Neuron (in vitro differentiated cells): Measurements from ENCODE around the gene KIF5C.

ENCODE experiments used
- H2AFZ ChIP-seq: one replicate; pipeline ENCODE4 v1.6.1; 2013; ENCODE audit warnings: low read depth, mild to moderate bottlenecking, inconsistent platforms, low read length, moderate library complexity
- H3K27me3 ChIP-seq: one replicate; pipeline ENCODE4 v1.6.1; 2013; ENCODE audit warnings: low read length; ENCODE audit not compliant: insufficient read depth
- H3K36me3 ChIP-seq: one replicate; pipeline ENCODE4 v1.6.1; 2013; ENCODE audit warnings: low read length; ENCODE audit not compliant: insufficient read depth
- H3K4me1 ChIP-seq: one replicate; pipeline ENCODE4 v1.6.1; 2013; ENCODE audit warnings: low read length; ENCODE audit not compliant: insufficient read depth
- H3K4me3 ChIP-seq: 2 replicates; pipeline ENCODE4 v1.5.1; 2013; ENCODE audit warnings: mild to moderate bottlenecking, low read length, moderate library complexity
- H3K9me3 ChIP-seq: one replicate; pipeline ENCODE4 v1.6.1; 2013; ENCODE audit warnings: low read length

Gene KIF5C

GRCh38 chr2:148875387-148876051 is 492 bp downstream of the KIF5C start:
- Histone ChIP-seq H3K4me1 (peaks cover 11% of the 10 kb centered on the region), H2AFZ (no peak overlapping the region), H3K27me3 (no peaks in the 10 kb centered on the region), H3K9me3 (peaks cover 1% of the 10 kb centered on the region), H3K36me3 (peaks cover 4% of the 10 kb centered on the region), H3K4me3 (peak overlapping the region; percentile 84)

DNA sequence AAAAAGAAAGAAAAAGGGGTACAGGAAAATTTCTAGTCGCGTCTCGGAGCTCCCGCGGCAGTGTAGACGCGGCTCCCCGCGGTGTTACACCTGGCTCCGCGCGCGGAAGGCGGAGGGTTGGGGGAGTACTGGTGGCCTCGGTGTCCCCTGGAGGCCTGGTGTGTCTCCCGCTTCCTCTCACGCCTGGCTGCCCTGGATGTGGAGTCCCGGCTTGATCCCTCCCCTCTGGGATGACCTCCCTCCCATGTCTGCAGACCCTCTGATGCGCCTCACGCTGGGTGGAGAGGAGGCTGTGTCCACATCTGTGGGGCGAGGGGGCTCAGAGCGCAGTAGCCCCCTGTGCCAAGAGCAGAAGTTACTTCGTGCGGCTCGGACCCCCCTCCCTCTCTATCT is 1.2 kb downstream of the KIF5C start:
- Histone ChIP-seq H3K27me3 (no peaks in the 10 kb centered on the region), H2AFZ (peak overlapping the region; percentile 12), H3K9me3 (peaks cover 3% of the 10 kb centered on the region), H3K36me3 (peaks cover 6% of the 10 kb centered on the region), H3K4me1 (peaks cover 11% of the 10 kb centered on the region), H3K4me3 (peak overlapping the region; percentile 84)

DNA sequence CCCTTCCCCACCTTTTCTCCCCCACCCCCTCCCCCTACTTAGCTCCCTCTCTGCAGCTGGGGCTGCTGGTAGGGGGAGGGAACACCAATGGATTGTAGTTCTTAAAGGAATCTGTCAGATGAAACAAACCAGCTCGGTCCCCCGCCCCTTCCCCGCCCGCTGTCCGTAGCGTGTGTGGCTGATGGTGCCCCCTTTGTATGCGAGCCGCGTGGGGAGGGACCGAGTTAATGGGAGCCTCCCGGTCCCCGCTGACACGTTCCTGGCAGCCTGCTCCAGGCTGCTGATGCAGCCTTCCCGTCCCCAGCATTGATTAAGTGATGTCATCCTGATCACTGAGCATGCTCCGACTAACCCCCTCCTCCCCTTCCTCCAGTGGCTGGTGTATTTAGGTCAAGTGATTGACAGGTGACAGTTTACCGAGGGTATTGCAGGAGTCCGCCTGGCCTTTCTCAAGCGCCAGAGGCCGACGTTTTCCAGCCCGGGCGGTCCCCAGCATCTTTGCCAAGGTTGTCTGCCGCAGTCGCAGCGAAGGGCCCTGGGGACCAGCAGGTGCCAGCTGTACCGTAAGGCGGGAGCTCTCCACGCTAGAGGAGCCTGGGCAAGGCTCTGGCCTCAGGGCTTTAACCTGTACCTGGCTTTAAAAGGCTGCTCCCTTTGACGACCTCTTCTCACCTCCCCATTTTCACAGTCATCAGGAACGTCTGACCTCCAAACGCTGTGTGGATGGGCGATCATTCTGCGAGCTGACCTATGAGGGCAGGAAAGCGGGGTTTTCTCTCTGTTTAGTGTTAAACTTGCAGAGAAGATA is 1.8 kb downstream of the KIF5C start:
- Histone ChIP-seq H3K9me3 (peaks cover 3% of the 10 kb centered on the region), H3K4me1 (peaks cover 11% of the 10 kb centered on the region), H3K4me3 (peak overlapping the region; percentile 84), H2AFZ (peak overlapping the region; percentile 12), H3K27me3 (no peaks in the 10 kb centered on the region), H3K36me3 (peaks cover 6% of the 10 kb centered on the region)

- Histone ChIP-seq H3K4me1 (peaks cover 11% of the 10 kb centered on the region), H3K36me3 (peaks cover 7% of the 10 kb centered on the region), H2AFZ (no peak overlapping the region), H3K9me3 (peaks cover 3% of the 10 kb centered on the region), H3K27me3 (no peaks in the 10 kb centered on the region), H3K4me3 (peak overlapping the region; percentile 84)
Observed at GRCh38 chr2:148877403-148877740, 2.3 kb downstream of the KIF5C start.

DNA sequence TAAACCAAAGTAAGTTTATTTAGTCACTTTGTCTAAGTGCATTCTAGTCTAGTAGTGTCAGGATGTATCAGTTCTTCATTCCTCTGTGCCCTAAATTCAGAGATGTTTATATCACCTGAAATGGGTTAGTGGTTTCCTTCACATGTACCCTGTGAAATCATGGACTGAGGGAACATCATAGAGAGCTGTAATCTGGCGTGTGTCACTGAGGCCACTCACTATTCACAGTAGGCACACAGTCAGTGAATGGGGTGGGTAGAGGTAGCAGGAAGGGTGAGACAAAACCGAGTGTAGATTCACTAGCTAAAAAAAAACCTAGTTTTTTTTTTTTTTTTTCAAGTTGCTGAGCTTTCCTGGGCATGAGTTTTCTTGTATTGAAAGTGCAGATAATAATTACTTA is 5.6 kb downstream of the KIF5C start:
- H3K36me3 ChIP-seq: peaks cover 13% of the 10 kb centered on the region
- peaks cover 11% of the 10 kb centered on the region for H3K4me1 ChIP-seq
- no peaks in the 10 kb centered on the region for H3K27me3 ChIP-seq
- H3K4me3 ChIP-seq: no peak overlapping the region
- no peak overlapping the region for H2AFZ ChIP-seq
- peaks cover 3% of the 10 kb centered on the region for H3K9me3 ChIP-seq

- H3K27me3 ChIP-seq: no peaks in the 10 kb centered on the region
- no peak overlapping the region for H2AFZ ChIP-seq
- peaks cover 13% of the 10 kb centered on the region for H3K36me3 ChIP-seq
- H3K4me3 ChIP-seq: no peak overlapping the region
- H3K4me1 ChIP-seq: peaks cover 4% of the 10 kb centered on the region
- H3K9me3 ChIP-seq: peaks cover 3% of the 10 kb centered on the region
Observed at GRCh38 chr2:148882051-148882450, 7.0 kb downstream of the KIF5C start.

- peaks cover 17% of the 10 kb centered on the region for H3K36me3 ChIP-seq
- H3K4me3 ChIP-seq: no peak overlapping the region
- H3K4me1 ChIP-seq: no peaks in the 10 kb centered on the region
- no peaks in the 10 kb centered on the region for H3K27me3 ChIP-seq
- no peak overlapping the region for H2AFZ ChIP-seq
- peaks cover 3% of the 10 kb centered on the region for H3K9me3 ChIP-seq
Observed at GRCh38 chr2:148885209-148885608, 10.2 kb downstream of the KIF5C start.

GRCh38 chr2:148885988-148886387 is 11.0 kb downstream of the KIF5C start:
- H3K4me1 ChIP-seq: no peaks in the 10 kb centered on the region
- no peaks in the 10 kb centered on the region for H3K27me3 ChIP-seq
- no peaks in the 10 kb centered on the region for H3K9me3 ChIP-seq
- H3K4me3 ChIP-seq: no peak overlapping the region
- H3K36me3 ChIP-seq: peaks cover 12% of the 10 kb centered on the region
- no peak overlapping the region for H2AFZ ChIP-seq

GRCh38 chr2:148887350-148888002 is 12.4 kb downstream of the KIF5C start:
- H3K27me3 ChIP-seq: no peaks in the 10 kb centered on the region
- H3K36me3 ChIP-seq: peaks cover 10% of the 10 kb centered on the region
- no peaks in the 10 kb centered on the region for H3K4me1 ChIP-seq
- no peak overlapping the region for H2AFZ ChIP-seq
- H3K4me3 ChIP-seq: peak overlapping the region; percentile 35
- peaks cover 3% of the 10 kb centered on the region for H3K9me3 ChIP-seq

- H3K36me3 ChIP-seq: peaks cover 8% of the 10 kb centered on the region
- no peaks in the 10 kb centered on the region for H3K27me3 ChIP-seq
- peak overlapping the region; percentile 35 for H3K4me3 ChIP-seq
- no peaks in the 10 kb centered on the region for H3K4me1 ChIP-seq
- no peak overlapping the region for H2AFZ ChIP-seq
- H3K9me3 ChIP-seq: peaks cover 6% of the 10 kb centered on the region
Observed at GRCh38 chr2:148888003-148888501, 13.0 kb downstream of the KIF5C start.

DNA sequence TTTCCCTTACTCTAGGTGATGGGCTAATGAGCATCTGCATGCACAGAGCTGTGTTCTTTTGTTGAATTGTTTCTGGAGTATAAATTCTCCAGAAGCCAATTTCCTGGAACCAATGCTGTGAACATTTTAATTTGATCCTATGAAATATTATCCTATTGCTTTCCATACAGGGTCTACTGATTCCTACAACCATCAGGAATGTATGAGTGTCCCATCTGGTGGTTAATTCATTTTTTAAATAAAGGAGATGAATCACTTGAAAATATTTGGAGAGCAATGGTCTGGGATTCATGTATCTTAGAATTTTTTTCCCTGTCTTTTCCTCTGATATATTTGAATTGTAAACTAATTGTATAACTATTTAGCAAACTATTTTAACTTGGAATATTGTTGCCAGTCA is 14.0 kb downstream of the KIF5C start:
- Histone ChIP-seq H3K36me3 (peaks cover 8% of the 10 kb centered on the region), H2AFZ (no peak overlapping the region), H3K4me3 (no peak overlapping the region), H3K9me3 (peaks cover 10% of the 10 kb centered on the region), H3K27me3 (no peaks in the 10 kb centered on the region), H3K4me1 (no peaks in the 10 kb centered on the region)

DNA sequence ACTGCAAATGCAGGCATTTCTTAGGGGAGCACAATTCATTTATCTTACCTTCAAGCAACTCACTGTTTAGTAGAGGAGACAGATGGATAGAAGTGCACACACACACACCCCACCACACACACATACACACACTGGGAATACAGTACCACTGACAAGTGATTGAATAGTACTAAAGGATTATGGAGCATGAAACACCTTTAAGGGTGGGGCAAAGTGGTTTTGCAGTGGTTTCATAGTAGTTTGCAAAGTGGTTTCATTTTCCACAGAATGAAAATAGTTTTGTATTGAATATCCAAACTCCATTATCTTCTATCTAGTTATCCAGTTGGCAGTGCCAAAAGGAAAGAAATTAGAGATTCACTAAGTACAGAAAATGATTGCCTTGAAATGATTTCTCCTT is 18.9 kb downstream of the KIF5C start:
- Histone ChIP-seq H3K27me3 (no peaks in the 10 kb centered on the region), H3K4me1 (peaks cover 11% of the 10 kb centered on the region), H3K4me3 (no peak overlapping the region), H3K9me3 (peaks cover 10% of the 10 kb centered on the region), H3K36me3 (peaks cover 5% of the 10 kb centered on the region), H2AFZ (no peak overlapping the region)

GRCh38 chr2:148896136-148896535 is 21.1 kb downstream of the KIF5C start:
- H3K9me3 ChIP-seq: peaks cover 10% of the 10 kb centered on the region
- H3K4me1 ChIP-seq: peaks cover 21% of the 10 kb centered on the region
- H2AFZ ChIP-seq: no peak overlapping the region
- H3K4me3 ChIP-seq: no peak overlapping the region
- no peaks in the 10 kb centered on the region for H3K27me3 ChIP-seq
- H3K36me3 ChIP-seq: peaks cover 2% of the 10 kb centered on the region
